ENCODE results near the gene MRPL9. TPM values are rescaled to one million over a fixed set of nuclear protein-coding genes. Genes with fewer than 3 reads are reported as not detected.

The MRPL9 gene
- total RNA-seq: 108 and 112 TPM in 2 replicates

- intact Hi-C loops (cut with micrococcal nuclease): loop anchor here (1.0 to 2.0 kb wide), 3 partner anchors 27 to 152 kb away; partner anchors contain the start of gene TDRKH
Measured at GRCh38 chr1:151762941-151763921, at the start of gene MRPL9. Gene MRPL9 (minus strand): TSS chr1:151763496. CDS start chr1:151763479, 17 bp downstream.

- intact Hi-C loops (cut with micrococcal nuclease): no loop called here
Measured at GRCh38 chr1:151811181-151811580, 47.9 kb upstream of the MRPL9 start.

- intact Hi-C loops (cut with micrococcal nuclease): no loop called here
Measured at GRCh38 chr1:151809985-151810556, 46.8 kb upstream of the MRPL9 start.

GRCh38 chr1:151809290-151809984 is 46.1 kb upstream of the MRPL9 start:
- intact Hi-C loops (cut with micrococcal nuclease): no loop called here

DNA sequence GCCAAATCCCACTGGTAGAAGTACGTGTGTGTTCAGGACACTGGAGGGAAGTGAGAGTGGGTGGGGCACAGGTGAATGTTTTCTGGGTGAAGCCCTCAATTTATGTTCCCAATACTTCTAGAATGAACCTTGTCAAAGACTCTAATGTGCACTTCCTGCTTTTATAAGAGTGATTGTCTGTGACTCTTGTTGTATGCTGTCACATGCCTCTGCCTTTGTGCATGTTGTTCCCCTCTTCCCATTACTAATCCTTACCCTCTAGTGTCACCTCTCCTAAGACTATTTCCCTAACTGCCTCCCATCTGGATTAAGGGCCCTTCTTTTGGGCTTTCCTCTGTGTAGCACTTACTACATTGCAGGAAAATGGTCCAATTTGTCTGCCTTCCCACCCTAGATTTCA is 44.5 kb upstream of the MRPL9 start:
- intact Hi-C loops (cut with micrococcal nuclease): no loop called here

- intact Hi-C loops (cut with micrococcal nuclease): no loop called here
Measured at GRCh38 chr1:151807131-151807530, 43.8 kb upstream of the MRPL9 start.

- intact Hi-C loops (cut with micrococcal nuclease): no loop called here
Measured at GRCh38 chr1:151806170-151806569, 42.9 kb upstream of the MRPL9 start.

DNA sequence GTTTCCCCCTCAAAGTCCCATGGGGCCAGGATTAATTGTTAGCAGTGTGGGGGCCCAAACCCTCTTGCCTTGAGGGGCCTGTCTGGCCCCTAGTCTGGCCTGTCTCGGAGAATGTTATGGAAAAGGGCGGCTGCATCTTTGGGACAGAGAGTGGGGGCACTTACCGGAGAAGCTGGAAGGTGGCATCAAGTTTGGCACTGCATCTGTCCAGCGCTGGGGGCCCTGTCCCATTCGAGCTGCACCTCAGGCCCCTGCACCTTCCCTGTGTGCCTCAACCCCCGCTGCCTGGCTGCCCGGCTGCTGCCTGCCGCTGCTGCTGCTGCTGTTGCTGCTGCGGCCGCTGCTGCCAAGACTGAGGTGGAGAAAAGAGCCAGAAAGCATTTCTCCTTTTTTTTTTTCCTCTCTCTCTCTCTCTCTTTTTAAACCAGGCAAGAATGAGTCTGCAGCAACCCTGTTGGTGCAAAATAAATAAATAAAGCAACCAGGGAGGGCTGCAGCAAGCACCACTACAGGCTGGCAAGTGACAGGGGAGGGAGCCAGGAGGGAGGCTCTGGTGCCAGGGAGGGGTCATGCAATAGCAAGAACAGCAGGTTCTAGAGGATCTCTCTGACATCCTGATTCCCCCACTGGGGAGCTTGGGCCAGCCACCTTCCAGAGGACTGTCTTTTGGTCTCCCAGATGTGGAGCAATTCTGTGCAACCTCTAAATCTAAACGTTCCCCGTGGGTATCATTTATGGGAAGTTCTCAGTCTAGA is 41.9 kb upstream of the MRPL9 start, which contains the start of gene LINGO4:
LINGO4 (minus strand) TSS at position 354 of the 755 bp plus-strand sequence. CDS start 2,715 bp downstream, outside the sequence.
- intact Hi-C loops (cut with micrococcal nuclease): no loop called here

DNA sequence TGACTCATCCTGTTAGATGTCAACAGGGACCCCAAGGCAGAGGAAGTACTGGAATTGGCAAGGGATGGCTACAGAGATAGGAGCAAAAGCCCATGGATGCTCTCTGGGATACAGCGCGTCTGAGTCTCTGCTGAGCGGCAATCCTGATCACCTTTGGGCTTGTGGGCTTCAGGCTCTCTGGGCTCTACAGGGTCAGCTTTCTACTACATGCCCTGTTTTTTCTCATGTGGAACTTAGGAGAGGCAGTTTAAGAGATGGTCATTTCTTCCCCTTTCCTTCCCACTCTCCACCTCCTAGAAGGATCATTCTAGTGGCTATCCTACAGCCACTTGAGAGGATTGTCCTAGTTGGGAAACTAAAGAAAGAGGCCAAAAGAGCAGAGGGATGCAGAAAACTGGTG is 40.6 kb upstream of the MRPL9 start:
- intact Hi-C loops (cut with micrococcal nuclease): no loop called here

- intact Hi-C loops (cut with micrococcal nuclease): no loop called here
Measured at GRCh38 chr1:151803164-151803563, 39.9 kb upstream of the MRPL9 start.

DNA sequence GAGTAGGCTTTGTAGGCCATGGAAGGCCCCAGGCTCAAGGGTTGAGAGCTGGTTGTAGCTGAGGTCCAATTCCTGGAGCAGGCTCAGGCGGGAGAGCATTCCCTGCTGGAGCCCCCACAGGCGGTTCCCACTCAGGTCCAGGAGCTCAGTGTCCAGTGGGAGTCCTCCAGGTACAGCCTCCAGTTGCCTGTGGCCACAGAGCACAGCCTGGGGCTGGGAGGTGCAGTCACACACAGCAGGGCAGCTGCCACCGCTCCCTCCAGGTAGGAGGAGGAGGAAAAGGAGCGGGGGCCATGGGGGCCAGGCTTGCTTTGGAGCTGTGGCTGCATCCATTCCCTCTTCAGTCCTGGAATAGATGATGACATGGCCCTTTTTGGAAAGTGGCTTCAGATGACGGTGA is 39.1 kb upstream of the MRPL9 start:
- intact Hi-C loops (cut with micrococcal nuclease): no loop called here

DNA sequence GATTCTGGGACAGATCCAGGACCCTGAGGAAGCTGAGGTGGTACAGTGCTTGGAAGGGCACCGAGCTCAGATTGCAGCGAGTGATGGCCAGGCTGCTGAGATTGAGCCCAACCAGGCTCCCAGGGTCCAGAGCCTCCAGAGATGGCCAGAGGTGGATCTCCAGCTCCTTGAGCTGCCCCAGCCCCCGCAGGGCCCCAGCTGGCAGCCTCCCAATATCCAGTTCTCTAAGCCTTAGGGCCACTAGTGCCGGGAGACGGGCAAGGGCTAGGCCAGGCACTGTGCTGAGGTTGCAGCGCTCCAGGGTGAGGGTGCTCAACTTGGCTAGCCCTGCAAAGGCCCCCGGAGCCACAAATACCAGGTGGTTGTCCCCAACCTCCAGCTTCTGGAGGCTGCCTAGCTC is 38.5 kb upstream of the MRPL9 start:
- intact Hi-C loops (cut with micrococcal nuclease): no loop called here

GRCh38 chr1:151801310-151801820 is 38.1 kb upstream of the MRPL9 start:
- intact Hi-C loops (cut with micrococcal nuclease): no loop called here

DNA sequence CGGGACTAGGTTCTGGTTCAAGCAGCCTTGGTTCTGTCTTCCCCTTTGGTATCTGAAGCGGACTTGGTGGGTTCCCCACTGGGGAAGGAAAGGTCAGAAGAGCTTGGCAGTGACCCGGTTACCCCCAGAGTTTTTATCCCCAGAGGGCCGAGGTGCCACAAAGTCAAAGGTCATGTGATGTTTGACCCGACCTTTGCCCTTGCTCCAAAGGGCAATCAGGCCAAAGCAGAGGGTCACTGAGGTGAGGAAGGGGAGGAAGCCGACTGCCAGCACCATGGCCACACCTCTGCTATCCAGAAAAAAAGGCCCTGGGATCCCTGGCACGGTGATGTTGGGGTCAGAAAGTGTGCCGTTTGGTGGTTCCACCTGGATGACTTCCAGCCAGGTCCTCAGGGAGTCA is 37.5 kb upstream of the MRPL9 start:
- intact Hi-C loops (cut with micrococcal nuclease): no loop called here

DNA sequence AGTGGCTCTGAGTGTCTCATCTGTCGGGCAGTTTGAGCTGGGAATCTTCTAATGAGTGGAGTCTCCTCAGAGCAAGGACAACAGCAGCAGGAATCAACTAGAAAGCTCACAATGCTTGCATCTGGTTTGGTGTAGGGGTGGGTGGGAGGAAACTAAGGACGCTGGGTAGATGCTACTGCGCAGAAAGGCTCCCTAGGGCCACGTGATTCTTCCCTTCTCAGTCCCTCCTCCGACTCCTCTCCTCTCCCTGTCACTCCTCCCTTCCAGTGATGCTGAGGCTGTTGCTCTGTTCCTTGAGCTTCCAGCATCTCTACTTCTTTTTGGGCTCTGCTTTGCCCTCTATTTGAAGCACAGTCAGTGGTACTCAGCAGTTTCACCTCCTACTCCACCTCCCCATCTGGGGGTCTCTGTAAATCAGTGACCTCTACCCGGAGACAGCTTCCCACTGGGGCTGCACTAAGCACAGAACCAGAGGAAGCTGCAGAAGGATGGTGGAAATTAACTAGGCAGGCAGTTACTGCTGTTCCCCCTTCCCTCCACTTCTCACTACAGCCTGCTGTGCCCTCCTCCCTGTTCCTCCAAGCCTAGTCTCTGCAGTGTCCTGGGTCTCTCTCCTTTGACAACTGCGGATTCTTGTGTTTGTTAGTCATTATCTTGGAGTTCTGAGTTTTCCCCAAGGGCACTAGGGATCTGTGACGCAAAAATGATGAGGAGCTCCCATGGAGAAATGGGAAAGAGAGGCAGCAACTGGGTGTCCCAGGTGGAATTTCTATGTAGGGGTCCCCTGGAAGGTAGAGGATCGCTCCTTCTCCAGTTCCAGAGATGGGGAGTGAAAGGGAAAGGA is 36.1 kb upstream of the MRPL9 start:
- intact Hi-C loops (cut with micrococcal nuclease): no loop called here

GRCh38 chr1:151798571-151798970 is 35.3 kb upstream of the MRPL9 start:
- intact Hi-C loops (cut with micrococcal nuclease): no loop called here

- intact Hi-C loops (cut with micrococcal nuclease): loop anchor here (1.0 to 5.0 kb wide), 5 partner anchors 28 to 244 kb away; partner anchors contain the start of genes C2CD4D, MRPL9 and S100A10
Measured at GRCh38 chr1:151790940-151791651, 27.8 kb upstream of the MRPL9 start.

GRCh38 chr1:151790071-151790939 is 27.0 kb upstream of the MRPL9 start, which contains the start of gene TDRKH:
Gene TDRKH (minus strand): TSS chr1:151790500. CDS start chr1:151783022, 7,478 bp downstream.
- intact Hi-C loops (cut with micrococcal nuclease): loop anchor here (1.0 to 5.0 kb wide), 5 partner anchors 27 to 244 kb away; partner anchors contain the start of genes C2CD4D, MRPL9 and S100A10
